Motor neuron (in vitro differentiated cells): ENCODE measurements around the gene CHURC1. TPM values are rescaled to one million over a fixed set of nuclear protein-coding genes. Genes with fewer than 3 reads are reported as not detected.

Experiments used
- ATAC-seq, 8 experiments: fragments of 200-7000 bp; cut with Tn5 transposase; replicated peaks in 6 of 8; 2 replicates each; pipeline ENCODE4 v1.8.0; 2021; ENCODE audit warnings: mild to moderate bottlenecking in 8 of 8, moderate library complexity in 8 of 8
- H3K27ac ChIP-seq, 2 donors: fragments of 250-450 bp; sonication (Bioruptor Pico); 2 replicates each; pipeline ENCODE4 v1.9.0; 2021; ENCODE audit warnings: antibody characterized with exemption in 2 of 2, mild to moderate bottlenecking in 2 of 2, moderate library complexity in 1 of 2
- H3K4me1 ChIP-seq, 2 donors: fragments of 250-450 bp; sonication (Bioruptor Pico); replicated peaks in 1 of 2; 2 replicates each; pipeline ENCODE4 v1.6.1; 2021; ENCODE audit warnings: antibody characterized with exemption in 2 of 2, mild to moderate bottlenecking in 2 of 2, moderate library complexity in 1 of 2
- H3K4me3 ChIP-seq, 5 donors: fragments of 250-450 bp; sonication (Bioruptor Pico); 2 replicates each; pipeline ENCODE4 v1.9.0; 2021; ENCODE audit warnings: antibody characterized with exemption in 5 of 5, mild to moderate bottlenecking in 5 of 5, moderate library complexity in 4 of 5
- WGBS, 10 experiments: fragments of 450-650 bp; shearing (Covaris generic); methylation state at CpG; one replicate each; pipeline ENCODE4 v1.0.0; 2022; 5-methylcytosine and 5-hydroxymethylcytosine counted together
- in situ Hi-C, 9 experiments: fragments of 400-800 bp; cut with MboI; loops; one replicate each; pipeline ENCODE4 v1.15.0; 2021; ENCODE audit warnings: low sequenced_read_pairs in 9 of 9, low pct_unique_long_range_greater_than_20kb in 2 of 9; ENCODE audit not compliant: unreplicated experiment in 9 of 9
- total RNA-seq, 8 experiments: library from RNA; unstranded; fragments of 300-600 nt; gene quantifications; 2 replicates each; pipeline versions ENCODE4 v1.2.3 to v1.2.4, GENCODE V29; 2022

Gene CHURC1
- total RNA-seq, 8 experiments from 2014 or later = 41.4 to 120 (median 56.2) TPM

DNA sequence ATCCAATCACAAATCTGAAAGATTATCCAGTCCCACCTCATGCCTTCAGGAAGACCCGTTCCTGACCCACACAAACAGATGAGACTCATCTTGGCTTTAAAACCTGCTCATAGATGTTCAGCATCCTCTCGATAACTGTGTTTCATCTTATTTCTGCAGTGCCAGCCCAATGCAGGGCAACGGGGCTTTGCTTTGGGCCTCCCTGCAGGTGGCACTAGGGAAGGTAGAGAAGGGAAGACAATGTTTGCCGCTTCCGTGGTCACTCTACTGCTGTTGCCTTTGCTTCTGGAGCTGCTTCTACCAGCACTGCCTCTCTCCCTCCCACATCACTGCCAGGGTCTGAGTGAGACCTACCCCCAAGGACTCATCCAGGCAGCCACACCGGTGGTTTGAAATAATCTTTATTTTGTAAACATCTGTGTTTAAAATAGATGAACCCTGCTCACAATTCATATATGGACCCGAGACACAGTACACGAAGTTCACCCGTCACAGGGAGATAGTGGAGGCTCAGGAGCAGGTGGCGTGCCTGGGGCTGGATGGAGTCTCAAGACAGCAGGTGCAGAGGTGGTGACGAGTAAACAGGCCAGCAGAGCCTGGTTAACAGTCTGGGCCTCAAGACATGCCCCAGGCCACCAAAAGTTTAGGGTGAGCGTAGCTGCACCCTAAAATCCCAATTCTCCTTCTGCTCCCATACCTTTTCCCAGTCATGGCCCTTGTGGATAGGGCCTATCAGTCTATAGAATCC lies 31.4 kb downstream of the CHURC1 start:
- in situ Hi-C loops = no loop called here
- ATAC-seq = no peak
- Histone ChIP-seq H3K4me3 (no peak overlapping the region), H3K27ac (no peak overlapping the region), H3K4me1 (peaks cover 0 to 6% of the 10 kb centered on the region in 2 donors)
- WGBS, 10 experiments = 80 to 100% (median 92%) methylated on average over 1 to 9 of the region's 12 CpGs; no CpG with 5 or more reads in 1 of the 10 experiments

DNA sequence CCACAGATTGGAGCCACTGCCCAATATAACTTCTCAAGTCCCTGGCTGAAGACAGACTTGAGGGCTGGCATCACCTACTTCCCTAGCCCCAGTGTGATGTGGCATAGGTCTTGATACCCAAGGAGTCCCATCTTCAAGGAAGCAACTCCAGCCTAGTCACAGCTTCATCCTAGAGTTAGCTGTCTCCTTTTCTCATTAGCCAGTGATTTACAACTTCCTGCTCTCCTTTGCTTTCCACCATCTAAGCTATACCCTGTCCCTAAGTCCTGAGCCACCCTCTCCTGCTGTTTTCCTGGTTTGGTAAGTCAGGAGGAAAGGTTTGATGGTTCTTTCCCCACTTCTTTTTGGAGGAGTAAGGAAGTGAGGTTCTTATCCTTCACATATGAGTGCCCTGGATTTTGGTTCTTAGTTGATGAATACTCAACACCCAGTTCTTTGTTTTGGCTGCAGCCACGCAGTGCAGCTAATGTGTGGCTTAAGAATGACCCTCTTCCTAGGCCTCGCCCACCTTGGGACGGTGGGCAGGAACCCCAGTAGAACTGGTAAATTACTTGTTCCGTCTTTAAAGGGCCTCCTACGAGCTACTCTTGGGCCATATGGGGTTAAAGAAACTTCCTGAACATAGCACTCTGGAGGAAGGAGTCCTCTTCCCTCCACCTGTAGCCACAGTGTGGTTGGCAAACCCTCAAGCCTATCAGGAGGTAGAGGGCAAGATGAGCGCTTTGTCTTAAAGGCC lies 32.2 kb downstream of the CHURC1 start:
- no peak overlapping the region for H3K27ac ChIP-seq
- in situ Hi-C loops = no loop called here
- H3K4me1 ChIP-seq = peaks cover 0 to 6% of the 10 kb centered on the region in 2 donors
- ATAC-seq = no peak
- no peak overlapping the region for H3K4me3 ChIP-seq
- 0 to 100% (median 90%) methylated on average over 1 to 5 of the region's 6 CpGs; no CpG with 5 or more reads in 2 of the 10 experiments for WGBS, 10 experiments

DNA sequence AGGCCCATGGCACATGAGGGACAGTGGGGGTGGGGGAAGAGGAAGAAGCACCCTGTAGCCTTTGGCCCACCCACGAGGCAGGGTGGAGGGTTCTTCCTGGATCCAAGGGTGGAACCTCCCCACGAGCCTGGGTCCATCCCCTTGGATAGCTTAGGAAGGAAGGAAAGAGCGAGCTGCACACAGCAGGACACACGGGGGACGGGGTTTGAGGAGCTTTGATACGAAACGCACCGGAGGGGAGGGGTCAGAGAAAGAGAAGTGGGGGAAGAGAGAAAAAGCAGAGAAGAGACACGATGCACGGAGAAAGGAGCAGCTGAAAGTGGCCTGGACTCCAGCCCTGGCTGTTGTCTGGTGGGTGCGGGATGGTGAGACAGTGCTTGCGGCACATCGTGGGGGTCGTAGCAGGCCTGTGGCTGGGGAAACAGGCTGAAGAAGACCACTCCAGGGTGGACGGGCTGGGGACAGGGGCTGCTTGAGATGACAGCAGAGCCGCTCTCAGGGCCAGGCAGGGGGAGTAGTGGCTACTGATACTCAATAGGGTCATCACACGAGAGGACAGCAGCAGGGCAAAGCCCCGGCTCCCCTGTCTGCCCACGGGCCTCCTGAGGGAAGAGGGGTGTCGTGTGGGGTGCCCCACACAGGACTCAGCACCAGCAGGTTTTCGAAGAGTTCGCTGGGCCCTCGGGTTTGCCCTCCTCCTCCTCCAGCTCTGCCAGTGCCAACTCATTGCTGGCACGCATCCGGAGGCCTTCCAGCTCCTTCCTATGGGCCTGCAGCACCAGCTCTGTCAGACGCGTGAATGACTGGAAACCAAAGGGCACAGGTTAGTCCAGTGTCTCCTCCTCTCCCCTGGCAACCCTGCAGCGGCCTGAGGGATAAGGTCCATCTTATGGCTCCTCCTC lies 33.7 kb downstream of the CHURC1 start:
- in situ Hi-C loops = no loop called here
- WGBS, 10 experiments = 50 to 100% (median 93%) methylated on average over 1 to 9 of the region's 28 CpGs; no CpG with 5 or more reads in 2 of the 10 experiments
- Histone ChIP-seq H3K4me3 (no peak overlapping the region), H3K27ac (no peak overlapping the region), H3K4me1 (peaks cover 0 to 6% of the 10 kb centered on the region in 2 donors)
- ATAC-seq = no peak

DNA sequence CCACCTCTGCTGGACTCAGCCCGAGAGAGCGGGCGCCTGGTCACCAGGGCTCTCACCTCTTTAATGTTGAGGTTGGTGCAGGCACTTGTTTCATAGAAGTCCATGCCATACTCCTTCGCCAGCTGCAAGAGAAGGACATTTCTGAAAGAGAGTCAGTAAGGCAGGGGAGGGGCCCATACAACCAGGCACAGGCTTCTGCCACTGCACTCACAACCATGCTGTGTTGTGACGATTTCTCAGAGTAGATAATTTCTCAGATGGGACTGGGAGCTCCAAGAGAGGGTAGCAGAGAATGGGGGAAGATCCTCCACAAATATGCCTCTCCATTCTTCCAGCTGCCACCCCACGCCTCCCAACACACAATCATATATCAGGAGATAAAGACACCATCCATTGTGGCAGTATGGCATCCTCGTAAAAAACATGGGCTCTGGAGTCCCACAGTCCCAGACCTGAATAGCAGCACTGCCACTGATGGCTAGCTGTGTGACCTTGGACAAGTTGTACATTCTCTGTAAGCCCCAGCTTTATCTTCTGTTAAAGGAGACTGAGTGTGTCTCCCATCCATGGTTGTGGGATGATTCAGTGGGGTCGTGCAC lies 34.5 kb downstream of the CHURC1 start:
- WGBS, 10 experiments = 29 to 100% (median 88%) methylated on average over 1 to 5 of the region's 8 CpGs; no CpG with 5 or more reads in 3 of the 10 experiments
- no peak overlapping the region for H3K4me3 ChIP-seq
- in situ Hi-C loops = no loop called here
- no peak for ATAC-seq
- H3K4me1 ChIP-seq = peaks cover 0 to 4% of the 10 kb centered on the region in 2 donors
- no peak overlapping the region for H3K27ac ChIP-seq

DNA sequence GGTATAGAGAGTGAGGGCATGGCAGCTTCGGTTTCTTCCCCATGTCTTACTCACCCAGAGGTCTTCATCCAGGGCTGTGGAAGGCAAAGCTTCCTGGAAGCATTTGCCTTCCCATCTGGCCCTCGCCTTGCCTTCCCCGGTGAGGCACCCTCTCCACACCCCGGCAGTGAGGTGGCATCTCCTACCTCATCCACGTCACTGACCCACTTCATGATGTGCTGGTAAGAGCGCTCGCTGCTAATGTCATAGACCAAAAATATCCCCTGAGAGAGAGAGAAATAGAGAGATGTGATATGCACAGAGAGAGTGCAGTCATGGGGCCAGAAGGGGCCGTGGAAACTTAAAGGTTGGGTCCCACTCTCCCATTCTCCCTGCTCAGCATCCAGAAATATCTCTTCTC lies 36.6 kb downstream of the CHURC1 start:
- WGBS, 10 experiments = 91 to 100% (median 98%) methylated on average over 1 to 7 of the region's 8 CpGs; no CpG with 5 or more reads in 6 of the 10 experiments
- in situ Hi-C loops = no loop called here
- Histone ChIP-seq H3K27ac (no peak overlapping the region), H3K4me1 (no peaks in the 10 kb centered on the region), H3K4me3 (no peak overlapping the region)
- no peak for ATAC-seq

DNA sequence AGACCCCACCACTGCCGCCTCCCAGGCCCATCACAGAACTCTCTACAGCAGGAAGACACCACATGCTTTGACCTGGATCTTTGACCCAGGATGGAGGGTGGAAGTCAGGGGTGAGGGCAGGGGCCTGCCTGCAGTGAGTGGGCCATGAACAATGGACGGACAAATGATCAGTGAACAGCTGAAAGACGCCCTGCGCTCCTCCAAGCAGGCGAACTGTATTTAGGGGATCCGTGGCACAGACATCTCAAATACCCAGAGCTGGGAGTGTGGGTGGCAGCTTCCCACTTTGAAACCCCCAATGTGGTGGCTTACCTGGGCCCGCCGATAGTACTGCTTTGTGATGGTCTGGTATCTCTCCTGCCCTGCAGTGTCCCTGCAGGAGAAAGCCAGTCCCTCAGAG lies 37.0 kb downstream of the CHURC1 start:
- H3K27ac ChIP-seq = no peak overlapping the region
- WGBS, 10 experiments = 95 to 100% (median 100%) methylated on average over 1 to 4 of the region's 8 CpGs; no CpG with 5 or more reads in 7 of the 10 experiments
- no peak overlapping the region for H3K4me3 ChIP-seq
- H3K4me1 ChIP-seq = no peaks in the 10 kb centered on the region
- in situ Hi-C loops = no loop called here
- ATAC-seq = no peak

DNA sequence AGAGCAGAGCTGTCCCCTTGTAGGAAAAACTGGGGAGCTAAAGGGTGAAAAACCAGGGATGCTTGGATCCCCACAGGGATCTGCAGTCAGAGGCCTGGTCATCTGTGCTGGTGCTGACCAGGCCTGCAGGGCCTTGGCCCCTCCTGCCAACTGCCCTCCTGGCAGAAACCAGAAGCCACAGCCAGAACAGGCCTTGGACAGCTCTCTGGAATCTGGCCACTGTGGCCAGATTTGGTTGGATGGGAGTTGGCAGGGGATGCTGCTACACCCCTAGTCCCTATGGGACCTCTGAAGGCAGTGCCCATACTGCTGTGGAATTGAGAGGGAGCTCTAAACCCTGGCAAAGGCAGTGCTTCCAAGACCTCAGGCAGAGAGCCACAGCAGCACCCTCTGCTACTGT lies 37.5 kb downstream of the CHURC1 start:
- no peak for ATAC-seq
- in situ Hi-C loops = no loop called here

DNA sequence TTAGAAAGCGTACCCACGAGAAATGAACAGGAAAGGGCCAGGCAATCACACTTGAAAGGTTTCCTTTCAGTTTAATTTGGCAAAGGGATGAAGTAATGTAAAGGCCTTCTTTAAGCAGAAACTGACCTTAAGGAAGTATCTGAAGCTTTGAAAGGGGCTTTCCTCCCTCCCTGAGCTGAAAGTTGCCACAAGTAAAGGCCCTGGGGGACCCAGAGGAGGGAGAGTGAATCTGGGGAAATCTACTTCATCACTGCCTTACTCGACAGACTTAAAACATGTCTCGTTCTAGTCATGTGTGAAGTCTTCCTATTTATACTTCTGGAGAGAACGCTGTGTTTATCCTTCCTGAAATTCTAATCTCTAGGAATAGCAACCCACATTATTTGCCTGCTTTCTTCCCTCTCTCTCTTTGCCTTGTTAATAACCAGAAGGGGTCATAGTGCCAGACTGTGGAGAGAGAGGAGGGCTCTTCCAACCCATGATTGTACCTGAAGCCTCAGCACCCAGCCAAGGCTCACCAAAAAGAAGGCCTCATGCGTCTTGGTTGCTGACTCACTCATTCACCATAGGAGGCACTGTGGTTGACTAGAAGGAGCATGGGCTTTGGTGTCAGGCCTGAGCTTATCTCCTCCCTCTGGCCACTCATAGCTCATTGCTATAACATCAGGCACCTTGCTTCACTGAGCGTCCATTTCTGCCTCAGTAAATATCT lies 38.5 kb downstream of the CHURC1 start:
- Histone ChIP-seq H3K4me1 (no peaks in the 10 kb centered on the region), H3K27ac (no peak overlapping the region), H3K4me3 (no peak overlapping the region)
- peak in 2 of 8 experiments; percentile 27 to 45 for ATAC-seq
- 60 to 100% (median 87%) methylated on average over 1 to 7 of the region's 7 CpGs; no CpG with 5 or more reads in 2 of the 10 experiments for WGBS, 10 experiments
- in situ Hi-C loops = no loop called here

More for the DNA sequence above, 37.5 kb downstream of the CHURC1 start:
- H3K4me3 ChIP-seq = no peak overlapping the region
- no peaks in the 10 kb centered on the region for H3K4me1 ChIP-seq
- H3K27ac ChIP-seq = no peak overlapping the region

DNA sequence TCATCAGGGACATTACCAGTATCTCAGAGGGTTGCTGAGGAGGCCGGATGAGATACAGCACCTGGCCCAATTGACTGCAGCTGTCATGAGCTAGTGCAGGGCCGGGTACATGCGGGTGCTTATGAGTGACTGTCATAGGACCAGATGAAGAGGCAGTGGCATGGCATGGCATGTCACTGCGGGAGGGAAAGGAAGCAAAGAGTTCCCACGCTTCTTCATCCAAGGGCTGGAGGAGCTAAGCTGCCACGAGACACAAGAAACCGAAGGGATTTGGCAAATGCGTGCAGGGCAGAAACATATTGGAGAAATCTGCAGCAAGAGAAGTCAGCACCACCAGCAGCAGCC lies 39.0 kb downstream of the CHURC1 start:
- no peak for ATAC-seq
- 87 to 100% (median 98%) methylated on average over 1 to 4 of the region's 8 CpGs; no CpG with 5 or more reads in 4 of the 10 experiments for WGBS, 10 experiments
- in situ Hi-C loops = no loop called here
- H3K4me1 ChIP-seq = no peaks in the 10 kb centered on the region
- no peak overlapping the region for H3K4me3 ChIP-seq
- H3K27ac ChIP-seq = no peak overlapping the region

DNA sequence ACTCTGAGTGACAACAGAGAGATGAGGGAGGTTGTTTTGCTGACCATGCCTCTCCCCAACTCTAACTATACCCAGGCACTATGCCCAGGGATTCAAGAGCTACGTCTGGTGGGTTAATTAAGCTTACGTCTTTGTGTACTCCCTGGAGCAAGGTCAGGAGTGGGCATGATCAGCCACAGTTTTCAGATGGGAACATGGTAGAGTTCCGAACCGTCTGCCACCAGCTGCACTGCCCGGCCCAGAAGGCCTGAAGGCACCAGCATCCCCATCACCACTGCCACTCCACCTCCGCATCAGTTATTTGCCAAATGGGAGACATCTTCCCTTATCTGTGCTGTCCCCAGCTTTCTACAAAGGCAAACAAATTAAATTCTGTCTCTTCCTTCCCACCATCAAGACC lies 39.4 kb downstream of the CHURC1 start:
- in situ Hi-C loops = no loop called here
- no peak overlapping the region for H3K27ac ChIP-seq

DNA sequence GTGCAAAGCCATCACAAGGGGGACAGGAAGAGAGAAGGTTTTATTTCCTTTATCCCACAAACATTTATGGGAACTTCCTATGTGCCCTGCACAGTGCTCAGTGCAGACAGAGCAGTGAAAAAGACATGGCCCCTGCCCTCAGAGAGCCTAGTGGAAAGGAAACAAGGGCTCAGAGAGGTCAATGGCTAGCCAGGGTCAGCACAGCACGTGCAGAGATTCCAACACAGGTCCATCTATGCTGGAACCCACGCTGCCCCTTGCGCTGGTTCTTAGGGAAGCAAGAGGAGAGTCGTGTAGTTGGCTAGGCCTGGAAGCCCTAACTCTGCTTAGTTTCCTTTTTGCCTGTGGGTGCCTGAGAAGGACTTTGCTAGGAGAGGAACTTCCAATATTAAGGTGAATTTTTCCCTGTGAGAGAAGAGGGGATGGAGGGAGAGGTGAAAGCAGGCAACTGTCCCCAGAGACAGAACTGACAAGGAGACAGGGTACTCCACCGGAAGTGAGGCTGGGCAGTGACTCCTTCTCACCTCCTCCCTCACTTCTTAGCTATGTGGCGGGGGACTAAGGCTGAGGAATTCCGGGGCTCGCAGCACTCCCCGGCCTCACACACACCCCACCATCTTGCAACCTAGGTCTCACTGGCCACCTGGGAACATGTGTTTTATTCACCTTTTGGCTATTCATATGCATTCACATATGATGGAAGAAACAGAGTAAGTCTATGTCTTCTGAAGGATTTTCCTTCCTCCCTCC lies 40.4 kb downstream of the CHURC1 start:
- 80 to 100% (median 86%) methylated on average over 1 to 7 of the region's 9 CpGs; no CpG with 5 or more reads in 4 of the 10 experiments for WGBS, 10 experiments
- in situ Hi-C loops = no loop called here
- Histone ChIP-seq H3K4me3 (no peak overlapping the region), H3K27ac (no peak overlapping the region), H3K4me1 (no peaks in the 10 kb centered on the region)
- ATAC-seq = no peak

More for the DNA sequence above, 39.4 kb downstream of the CHURC1 start:
- no peak for ATAC-seq
- no peak overlapping the region for H3K4me3 ChIP-seq
- 70 to 100% (median 97%) methylated on average over 1 to 6 of the region's 6 CpGs; no CpG with 5 or more reads in 3 of the 10 experiments for WGBS, 10 experiments
- H3K4me1 ChIP-seq = no peaks in the 10 kb centered on the region
